Forelimb muscle (tissue), 1 donor: Measurements from ENCODE around the gene FBN1. TPM values are rescaled to one million over a fixed set of nuclear protein-coding genes. Genes with fewer than 3 reads are reported as not detected.

Source experiments
- DNase-seq: peaks from one replicate; pipeline ENCODE4 v3.0.0-alpha.2; 2013; ENCODE audit warnings: low read depth
- polyA plus RNA-seq: library from polyadenylated mRNA; unstranded; fragments of 120-200 nt; gene quantifications from one replicate; pipeline ENCODE4 v1.2.1, GENCODE V29; 2013; ENCODE audit not compliant: insufficient read length

FBN1 gene
- polyA plus RNA-seq, 1 donor = 168 TPM

- DNase-seq = no peak
These were observed 64.3 kb downstream of the FBN1 start for GRCh38 chr15:48581219-48581618.

- DNase-seq = no peak
These were observed 64.8 kb downstream of the FBN1 start for GRCh38 chr15:48580736-48581135.

GRCh38 chr15:48579945-48580671 is 65.4 kb downstream of the FBN1 start:
- DNase-seq = no peak

GRCh38 chr15:48578965-48579364 is 66.5 kb downstream of the FBN1 start:
- DNase-seq = no peak

- DNase-seq = no peak
These were observed 68.0 kb downstream of the FBN1 start for GRCh38 chr15:48577469-48577868.

GRCh38 chr15:48574187-48574586 is 71.3 kb downstream of the FBN1 start:
- DNase-seq = no peak

GRCh38 chr15:48573780-48574179 is 71.7 kb downstream of the FBN1 start:
- DNase-seq = no peak

GRCh38 chr15:48572823-48573222 is 72.7 kb downstream of the FBN1 start:
- DNase-seq = no peak

GRCh38 chr15:48571510-48571909 is 74.0 kb downstream of the FBN1 start:
- no peak for DNase-seq

GRCh38 chr15:48570822-48571221 is 74.7 kb downstream of the FBN1 start:
- no peak for DNase-seq

- DNase-seq = no peak
These were observed 75.8 kb downstream of the FBN1 start for GRCh38 chr15:48569591-48570302.

GRCh38 chr15:48566668-48567067 is 78.8 kb downstream of the FBN1 start:
- DNase-seq = no peak

GRCh38 chr15:48565560-48566482 is 79.7 kb downstream of the FBN1 start:
- DNase-seq = peak; percentile 87

GRCh38 chr15:48564690-48565089 is 80.8 kb downstream of the FBN1 start:
- no peak for DNase-seq

- no peak for DNase-seq
These were observed 81.6 kb downstream of the FBN1 start for GRCh38 chr15:48563934-48564333.

- no peak for DNase-seq
These were observed 85.0 kb downstream of the FBN1 start for GRCh38 chr15:48560321-48561051.

- no peak for DNase-seq
These were observed 86.2 kb downstream of the FBN1 start for GRCh38 chr15:48559285-48559684.

GRCh38 chr15:48558226-48558625 is 87.3 kb downstream of the FBN1 start:
- no peak for DNase-seq

GRCh38 chr15:48557335-48557734 is 88.2 kb downstream of the FBN1 start:
- DNase-seq = no peak

- no peak for DNase-seq
These were observed 89.2 kb downstream of the FBN1 start for GRCh38 chr15:48556159-48556897.
